22Rv1 (cell line): ENCODE data around the gene APEH.
"Not testable (repeated sequence)": the region's sequence is repeated elsewhere in the genome, so short reads cannot be mapped to it uniquely, and the experiment has no call there.

Experiments used
- ZFX ChIP-seq: fragments of 450-650 bp; IDR thresholded peaks from 2 replicates; pipeline ENCODE4 v1.6.1; 2017; ENCODE audit warnings: antibody characterized with exemption, borderline replicate concordance
- TF ChIP-seq, protein P1 (sequence below): fragments of 450-650 bp; IDR thresholded peaks from 2 replicates; pipeline ENCODE4 v1.5.1; 2017; ENCODE audit warnings: mild to moderate bottlenecking

DNA sequence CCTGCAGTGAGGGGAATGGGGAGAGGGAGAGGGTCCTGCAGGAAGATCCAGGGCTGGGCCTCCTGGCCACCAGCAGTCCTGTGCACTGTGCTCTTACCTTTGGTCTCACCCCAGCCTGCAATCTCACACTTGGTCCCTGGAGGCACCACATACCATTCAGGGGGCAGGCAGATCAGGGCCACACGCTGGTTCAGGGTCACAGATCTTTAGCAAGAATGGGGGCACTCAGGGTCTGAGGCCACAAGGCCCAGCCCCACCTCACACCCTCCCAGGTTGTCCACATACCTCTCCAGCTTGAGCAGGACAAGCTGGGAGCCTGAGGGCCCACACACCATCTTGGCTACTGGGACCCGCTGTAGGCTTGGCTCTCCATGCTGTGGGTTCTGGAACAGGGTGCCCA, 10.3 kb downstream of the APEH start:
- TF ChIP-seq, protein P1, sequence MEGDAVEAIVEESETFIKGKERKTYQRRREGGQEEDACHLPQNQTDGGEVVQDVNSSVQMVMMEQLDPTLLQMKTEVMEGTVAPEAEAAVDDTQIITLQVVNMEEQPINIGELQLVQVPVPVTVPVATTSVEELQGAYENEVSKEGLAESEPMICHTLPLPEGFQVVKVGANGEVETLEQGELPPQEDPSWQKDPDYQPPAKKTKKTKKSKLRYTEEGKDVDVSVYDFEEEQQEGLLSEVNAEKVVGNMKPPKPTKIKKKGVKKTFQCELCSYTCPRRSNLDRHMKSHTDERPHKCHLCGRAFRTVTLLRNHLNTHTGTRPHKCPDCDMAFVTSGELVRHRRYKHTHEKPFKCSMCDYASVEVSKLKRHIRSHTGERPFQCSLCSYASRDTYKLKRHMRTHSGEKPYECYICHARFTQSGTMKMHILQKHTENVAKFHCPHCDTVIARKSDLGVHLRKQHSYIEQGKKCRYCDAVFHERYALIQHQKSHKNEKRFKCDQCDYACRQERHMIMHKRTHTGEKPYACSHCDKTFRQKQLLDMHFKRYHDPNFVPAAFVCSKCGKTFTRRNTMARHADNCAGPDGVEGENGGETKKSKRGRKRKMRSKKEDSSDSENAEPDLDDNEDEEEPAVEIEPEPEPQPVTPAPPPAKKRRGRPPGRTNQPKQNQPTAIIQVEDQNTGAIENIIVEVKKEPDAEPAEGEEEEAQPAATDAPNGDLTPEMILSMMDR, result not testable (repeated sequence)
- TF ChIP-seq ZFX, result not testable (repeated sequence)
